Activated effector memory CD4-positive, alpha-beta T cell treated with Interleukin-2 at 50 U/mL for 16 hours (primary cell): ENCODE results near the gene ARHGAP15.
"Not testable (repeated sequence)": the region's sequence is repeated elsewhere in the genome, so short reads cannot be mapped to it uniquely, and the experiment has no call there.

Source experiments
- DNase-seq: peaks from one replicate; pipeline ENCODE4 v3.0.0-alpha.2; 2020

The ARHGAP15 gene

GRCh38 chr2:143501106-143501676 is 372.0 kb downstream of the ARHGAP15 start:
- DNase-seq: no peak

- DNase-seq: no peak
Measured at GRCh38 chr2:143503280-143503679, 374.1 kb downstream of the ARHGAP15 start.

GRCh38 chr2:143504397-143504796 is 375.2 kb downstream of the ARHGAP15 start:
- DNase-seq: no peak

- DNase-seq: no peak
Measured at GRCh38 chr2:143505542-143505941, 376.3 kb downstream of the ARHGAP15 start.

- no peak for DNase-seq
Measured at GRCh38 chr2:143513081-143513480, 383.9 kb downstream of the ARHGAP15 start.

GRCh38 chr2:143514413-143514812 is 385.2 kb downstream of the ARHGAP15 start:
- no peak for DNase-seq

GRCh38 chr2:143515318-143515717 is 386.1 kb downstream of the ARHGAP15 start:
- no peak for DNase-seq

GRCh38 chr2:143519521-143519920 is 390.3 kb downstream of the ARHGAP15 start:
- no peak for DNase-seq

- DNase-seq: no peak
Measured at GRCh38 chr2:143521396-143521795, 392.2 kb downstream of the ARHGAP15 start.

GRCh38 chr2:143522699-143523098 is 393.5 kb downstream of the ARHGAP15 start:
- DNase-seq: no peak

- no peak for DNase-seq
Measured at GRCh38 chr2:143524119-143524553, 394.9 kb downstream of the ARHGAP15 start.

- DNase-seq: no peak
Measured at GRCh38 chr2:143524559-143525401, 395.6 kb downstream of the ARHGAP15 start.

- DNase-seq: no peak
Measured at GRCh38 chr2:143525402-143525860, 396.2 kb downstream of the ARHGAP15 start.

GRCh38 chr2:143526498-143526897 is 397.3 kb downstream of the ARHGAP15 start:
- no peak for DNase-seq

- DNase-seq: no peak
Measured at GRCh38 chr2:143528021-143528420, 398.8 kb downstream of the ARHGAP15 start.

- no peak for DNase-seq
Measured at GRCh38 chr2:143529118-143529720, 400.0 kb downstream of the ARHGAP15 start.

- no peak for DNase-seq
Measured at GRCh38 chr2:143530758-143531157, 401.5 kb downstream of the ARHGAP15 start.

GRCh38 chr2:143532061-143532460 is 402.8 kb downstream of the ARHGAP15 start:
- no peak for DNase-seq

- DNase-seq: no peak
Measured at GRCh38 chr2:143533846-143534245, 404.6 kb downstream of the ARHGAP15 start.

- no peak for DNase-seq
Measured at GRCh38 chr2:143535802-143536201, 406.6 kb downstream of the ARHGAP15 start.

GRCh38 chr2:143541899-143542298 is 412.7 kb downstream of the ARHGAP15 start:
- not testable (repeated sequence) for DNase-seq

- DNase-seq: no peak
Measured at GRCh38 chr2:143545059-143545948, 416.1 kb downstream of the ARHGAP15 start.

GRCh38 chr2:143545949-143546255 is 416.7 kb downstream of the ARHGAP15 start:
- no peak for DNase-seq
